Mesenchymal stem cell (in vitro differentiated cells and primary cell): ENCODE data around the gene AKAIN1.

Experiments used
- DNase-seq: peaks from one replicate; pipeline ENCODE4 v3.0.0-alpha.2; 2013
- H2AFZ ChIP-seq: one replicate; pipeline ENCODE4 v1.6.1; 2013; ENCODE audit warnings: low read depth, mild to moderate bottlenecking, control low read depth, inconsistent platforms, low read length, moderate library complexity
- H2AK5ac ChIP-seq: 2 replicates; pipeline ENCODE4 v1.6.1; 2013; ENCODE audit warnings: low read length, moderate library complexity, mild to moderate bottlenecking, inconsistent platforms; ENCODE audit not compliant: severe bottlenecking
- H2BK120ac ChIP-seq: one replicate; pipeline ENCODE4 v1.6.1; 2013; ENCODE audit warnings: low read depth, mild to moderate bottlenecking, inconsistent platforms, low read length, moderate library complexity
- H2BK12ac ChIP-seq, 2 experiments: one replicate each; pipeline ENCODE4 v1.6.1; 2013; ENCODE audit warnings: inconsistent platforms in 2 of 2, low read length in 2 of 2, mild to moderate bottlenecking in 2 of 2, moderate library complexity in 2 of 2, control low read depth in 1 of 2
- H2BK15ac ChIP-seq: one replicate; pipeline ENCODE4 v1.6.1; 2013; ENCODE audit warnings: mild to moderate bottlenecking, low read depth, inconsistent platforms; ENCODE audit not compliant: poor library complexity, severe bottlenecking
- H2BK5ac ChIP-seq: 2 replicates; pipeline ENCODE4 v1.6.1; 2013; ENCODE audit warnings: low read depth, mild to moderate bottlenecking, low read length, control low read depth, inconsistent platforms; ENCODE audit not compliant: poor library complexity, severe bottlenecking
- H3K14ac ChIP-seq, 2 experiments: one replicate each; pipeline ENCODE4 v1.6.1; 2013; ENCODE audit warnings: inconsistent platforms in 2 of 2, low read length in 2 of 2, control low read depth in 1 of 2, mild to moderate bottlenecking in 1 of 2, moderate library complexity in 1 of 2
- H3K18ac ChIP-seq, 2 experiments: one replicate each; pipeline ENCODE4 v1.6.1; 2013; ENCODE audit warnings: inconsistent platforms in 2 of 2, low read length in 2 of 2, control low read depth in 1 of 2, low read depth in 1 of 2, mild to moderate bottlenecking in 1 of 2
- H3K23ac ChIP-seq, 2 experiments: one replicate each; pipeline ENCODE4 v1.6.1; 2013; ENCODE audit warnings: inconsistent platforms in 2 of 2, low read length in 2 of 2, mild to moderate bottlenecking in 2 of 2, moderate library complexity in 2 of 2, control low read depth in 1 of 2
- H3K27ac ChIP-seq: 2 replicates; pipeline ENCODE4 v1.5.1; 2013; ENCODE audit warnings: mild to moderate bottlenecking, moderate library complexity, low read length, control low read depth, inconsistent platforms; ENCODE audit not compliant: poor library complexity, severe bottlenecking
- H3K27me3 ChIP-seq, 2 experiments: 2 replicates each; pipeline versions ENCODE4 v1.6.1 to v1.7.0; 2013; ENCODE audit warnings: low read length in 2 of 2, mild to moderate bottlenecking in 2 of 2, moderate library complexity in 2 of 2, control low read depth in 1 of 2, inconsistent platforms in 1 of 2; ENCODE audit not compliant: control insufficient read depth in 1 of 2, insufficient read depth in 1 of 2
- H3K36me3 ChIP-seq, 2 experiments: 2 replicates each; pipeline versions ENCODE4 v1.6.1 to v1.7.0; 2013; ENCODE audit warnings: low read length in 2 of 2, control low read depth in 1 of 2, inconsistent platforms in 1 of 2, low read depth in 1 of 2, mild to moderate bottlenecking in 1 of 2; ENCODE audit not compliant: insufficient read depth in 2 of 2, control insufficient read depth in 1 of 2
- H3K4ac ChIP-seq, 2 experiments: one replicate each; pipeline ENCODE4 v1.6.1; 2013; ENCODE audit warnings: inconsistent platforms in 2 of 2, low read length in 2 of 2, mild to moderate bottlenecking in 2 of 2, moderate library complexity in 2 of 2, control low read depth in 1 of 2, low read depth in 1 of 2
- H3K4me1 ChIP-seq: 2 replicates; pipeline ENCODE4 v1.6.1; 2013; ENCODE audit warnings: low read depth, low read length, control low read depth; ENCODE audit not compliant: control insufficient read depth, insufficient read depth
- H3K4me2 ChIP-seq: 2 replicates; pipeline ENCODE4 v1.6.1; 2013; ENCODE audit warnings: low read length, mild to moderate bottlenecking, inconsistent platforms; ENCODE audit not compliant: poor library complexity, severe bottlenecking
- H3K4me3 ChIP-seq, 2 experiments: 2 replicates each; pipeline versions ENCODE4 v1.5.1 to v1.7.0; 2013; ENCODE audit warnings: low read length in 2 of 2, mild to moderate bottlenecking in 2 of 2, control low read depth in 1 of 2, low read depth in 1 of 2; ENCODE audit not compliant: insufficient read depth in 1 of 2
- H3K79me1 ChIP-seq: replicated peaks from 2 replicates; pipeline ENCODE4 v1.6.1; 2013; ENCODE audit warnings: mild to moderate bottlenecking, control low read depth, low read length, inconsistent platforms; ENCODE audit not compliant: poor library complexity, severe bottlenecking
- H3K9ac ChIP-seq: 2 replicates; pipeline ENCODE4 v1.7.0; 2013; ENCODE audit warnings: mild to moderate bottlenecking, low read length, moderate library complexity
- H3K9me3 ChIP-seq: 2 replicates; pipeline ENCODE4 v1.7.0; 2013; ENCODE audit warnings: mild to moderate bottlenecking, low read length; ENCODE audit not compliant: control insufficient read depth
- H4K8ac ChIP-seq: one replicate; pipeline ENCODE4 v1.6.1; 2013; ENCODE audit warnings: inconsistent platforms, mild to moderate bottlenecking, low read length, moderate library complexity
- H4K91ac ChIP-seq: one replicate; pipeline ENCODE4 v1.6.1; 2013; ENCODE audit warnings: mild to moderate bottlenecking, low read length, inconsistent platforms
- WGBS: methylation state at CpG from one replicate; pipeline ENCODE4 v1.1.7; 2013; ENCODE audit warnings: mixed read lengths; 5-methylcytosine and 5-hydroxymethylcytosine counted together

Gene AKAIN1

GRCh38 chr18:5173646-5174045, 23.4 kb downstream of the AKAIN1 start:
- Histone ChIP-seq H2BK12ac (no peak overlapping the region), H3K18ac (no peak overlapping the region), H2AFZ (no peak overlapping the region), H3K79me1 (no peaks in the 10 kb centered on the region), H3K4me2 (no peak overlapping the region), H3K4me3 (no peak overlapping the region), H2BK5ac (no peak overlapping the region), H3K27me3 (no peaks in the 10 kb centered on the region), H2BK15ac (no peak overlapping the region), H2AK5ac (no peak overlapping the region), H3K9ac (no peak overlapping the region), H3K27ac (no peak overlapping the region), H3K9me3 (no peaks in the 10 kb centered on the region), H3K36me3 (no peaks in the 10 kb centered on the region), H4K91ac (no peak overlapping the region), H4K8ac (no peak overlapping the region), H3K14ac (no peak overlapping the region), H3K4me1 (no peaks in the 10 kb centered on the region), H2BK120ac (no peak overlapping the region), H3K4ac (no peak overlapping the region), H3K23ac (no peak overlapping the region)
- WGBS, result 78% methylated on average over 6 of the region's 6 CpGs
- DNase-seq, result no peak

GRCh38 chr18:5173236-5173635, 23.8 kb downstream of the AKAIN1 start:
- Histone ChIP-seq H3K36me3 (no peaks in the 10 kb centered on the region), H3K4ac (no peak overlapping the region), H4K8ac (no peak overlapping the region), H3K79me1 (no peaks in the 10 kb centered on the region), H3K9ac (no peak overlapping the region), H3K9me3 (no peaks in the 10 kb centered on the region), H2AK5ac (no peak overlapping the region), H2BK12ac (no peak overlapping the region), H2BK120ac (no peak overlapping the region), H4K91ac (no peak overlapping the region), H2BK15ac (no peak overlapping the region), H2AFZ (no peak overlapping the region), H3K14ac (no peak overlapping the region), H3K4me1 (no peaks in the 10 kb centered on the region), H3K23ac (no peak overlapping the region), H3K27me3 (no peaks in the 10 kb centered on the region), H3K4me3 (no peak overlapping the region), H3K18ac (no peak overlapping the region), H2BK5ac (no peak overlapping the region), H3K27ac (no peak overlapping the region), H3K4me2 (no peak overlapping the region)
- DNase-seq, result no peak
- WGBS, result 67% methylated on average over 1 of the region's 2 CpGs

GRCh38 chr18:5167831-5168230, 29.2 kb downstream of the AKAIN1 start:
- no peak overlapping the region for H3K4me3 ChIP-seq
- H3K9ac ChIP-seq, result no peak overlapping the region
- no peak overlapping the region for H3K4ac ChIP-seq
- H2BK15ac ChIP-seq, result no peak overlapping the region
- H3K23ac ChIP-seq, result no peak overlapping the region
- H3K27me3 ChIP-seq, result no peaks in the 10 kb centered on the region
- H3K9me3 ChIP-seq, result no peaks in the 10 kb centered on the region
- DNase-seq, result no peak
- no peaks in the 10 kb centered on the region for H3K4me1 ChIP-seq
- no peak overlapping the region for H4K8ac ChIP-seq
- no peak overlapping the region for H2BK5ac ChIP-seq
- no peak overlapping the region for H3K18ac ChIP-seq
- H3K14ac ChIP-seq, result no peak overlapping the region
- H2BK120ac ChIP-seq, result no peak overlapping the region
- no peak overlapping the region for H2BK12ac ChIP-seq
- no peak overlapping the region for H4K91ac ChIP-seq
- no peaks in the 10 kb centered on the region for H3K36me3 ChIP-seq
- WGBS, result 25% methylated on average over 2 of the region's 2 CpGs
- no peak overlapping the region for H3K27ac ChIP-seq
- no peaks in the 10 kb centered on the region for H3K79me1 ChIP-seq
- H3K4me2 ChIP-seq, result no peak overlapping the region
- H2AFZ ChIP-seq, result no peak overlapping the region
- no peak overlapping the region for H2AK5ac ChIP-seq

- no peak overlapping the region for H4K91ac ChIP-seq
- no peak overlapping the region for H2BK5ac ChIP-seq
- H3K79me1 ChIP-seq, result no peaks in the 10 kb centered on the region
- H3K27ac ChIP-seq, result no peak overlapping the region
- no peak overlapping the region for H2BK12ac ChIP-seq
- H3K9ac ChIP-seq, result no peak overlapping the region
- H3K4me2 ChIP-seq, result no peak overlapping the region
- H3K36me3 ChIP-seq, result no peaks in the 10 kb centered on the region
- no peak overlapping the region for H2BK15ac ChIP-seq
- H3K27me3 ChIP-seq, result no peaks in the 10 kb centered on the region
- no peak overlapping the region for H3K23ac ChIP-seq
- no peaks in the 10 kb centered on the region for H3K9me3 ChIP-seq
- 20% methylated on average over 1 of the region's 2 CpGs for WGBS
- no peak overlapping the region for H2AFZ ChIP-seq
- no peak overlapping the region for H2BK120ac ChIP-seq
- H3K4ac ChIP-seq, result no peak overlapping the region
- H3K4me1 ChIP-seq, result no peaks in the 10 kb centered on the region
- no peak overlapping the region for H3K18ac ChIP-seq
- no peak overlapping the region for H2AK5ac ChIP-seq
- no peak for DNase-seq
- no peak overlapping the region for H4K8ac ChIP-seq
- H3K14ac ChIP-seq, result no peak overlapping the region
- H3K4me3 ChIP-seq, result no peak overlapping the region
Measured at GRCh38 chr18:5166606-5167280, 30.3 kb downstream of the AKAIN1 start.
